ENCODE results near the gene ZRANB1. TPM values are rescaled to one million over a fixed set of nuclear protein-coding genes. Genes with fewer than 3 reads are reported as not detected.
A peak's percentile ranks its signal among the peaks of the same experiment; 100 is the strongest.

Gene ZRANB1
- total RNA-seq, 1 experiment from 2014 or later = 29.1 TPM

- no peak overlapping the region for H3K4me3 ChIP-seq
- H3K27me3 ChIP-seq = no peaks in the 10 kb centered on the region
- peak; percentile 28 to 42 for DNase-seq
- H3K9me3 ChIP-seq (replicated peaks) = no peaks in the 10 kb centered on the region
- H3K27ac ChIP-seq = no peak overlapping the region
- H3K36me3 ChIP-seq = peaks cover 4% of the 10 kb centered on the region
- H3K4me1 ChIP-seq = peaks cover 20% of the 10 kb centered on the region
These were observed 75.8 kb downstream of the ZRANB1 start for GRCh38 chr10:125017547-125018298.

DNA sequence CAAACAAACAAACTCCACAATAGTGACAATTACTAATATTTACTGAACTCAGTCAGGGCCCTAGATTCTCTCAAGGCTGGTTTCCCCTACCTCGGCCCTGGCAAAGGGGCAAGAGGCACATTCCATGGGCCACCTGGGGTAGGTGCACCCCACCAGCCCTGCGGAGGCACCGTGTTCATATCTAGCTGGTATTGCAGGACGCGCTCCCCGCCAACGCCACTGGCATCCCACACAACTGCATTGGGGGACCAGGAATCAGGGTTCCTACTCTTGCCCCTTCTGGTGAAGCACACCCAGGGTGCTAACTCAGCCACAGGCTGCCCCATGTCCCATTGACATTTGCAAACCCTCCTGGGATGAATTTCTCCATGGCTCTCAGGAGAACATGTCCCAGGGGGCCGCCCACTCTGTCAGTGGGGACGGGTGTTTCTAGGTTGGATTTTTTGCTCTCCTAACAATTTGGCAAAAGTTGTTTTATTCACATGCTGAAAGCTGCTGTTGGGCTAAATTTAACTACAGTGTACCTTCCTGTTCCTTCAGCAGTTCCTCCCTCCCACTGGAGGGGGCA, 76.7 kb downstream of the ZRANB1 start:
- H3K27ac ChIP-seq = no peak overlapping the region
- no peak for DNase-seq
- H3K4me1 ChIP-seq = peaks cover 24% of the 10 kb centered on the region
- peaks cover 4% of the 10 kb centered on the region for H3K36me3 ChIP-seq
- H3K27me3 ChIP-seq = no peaks in the 10 kb centered on the region
- no peak overlapping the region for H3K4me3 ChIP-seq
- H3K9me3 ChIP-seq (replicated peaks) = no peaks in the 10 kb centered on the region

- H3K27ac ChIP-seq = no peak overlapping the region
- H3K36me3 ChIP-seq = peaks cover 4% of the 10 kb centered on the region
- no peak for DNase-seq
- H3K4me1 ChIP-seq = peaks cover 32% of the 10 kb centered on the region
- H3K4me3 ChIP-seq = no peak overlapping the region
- no peaks in the 10 kb centered on the region for H3K9me3 ChIP-seq (replicated peaks)
- H3K27me3 ChIP-seq = no peaks in the 10 kb centered on the region
These were observed 78.5 kb downstream of the ZRANB1 start for GRCh38 chr10:125020386-125020785.

- H3K27ac ChIP-seq = no peak overlapping the region
- DNase-seq = no peak
- H3K4me1 ChIP-seq = peaks cover 33% of the 10 kb centered on the region
- no peaks in the 10 kb centered on the region for H3K27me3 ChIP-seq
- H3K4me3 ChIP-seq = no peak overlapping the region
- H3K36me3 ChIP-seq = peaks cover 4% of the 10 kb centered on the region
- H3K9me3 ChIP-seq (replicated peaks) = no peaks in the 10 kb centered on the region
These were observed 78.9 kb downstream of the ZRANB1 start for GRCh38 chr10:125020871-125021270.

- no peaks in the 10 kb centered on the region for H3K27me3 ChIP-seq
- no peak for DNase-seq
- H3K4me1 ChIP-seq = peaks cover 28% of the 10 kb centered on the region
- H3K27ac ChIP-seq = no peak overlapping the region
- H3K36me3 ChIP-seq = peaks cover 3% of the 10 kb centered on the region
- H3K9me3 ChIP-seq (replicated peaks) = no peaks in the 10 kb centered on the region
- no peak overlapping the region for H3K4me3 ChIP-seq
These were observed 79.9 kb downstream of the ZRANB1 start for GRCh38 chr10:125021686-125022344.

DNA sequence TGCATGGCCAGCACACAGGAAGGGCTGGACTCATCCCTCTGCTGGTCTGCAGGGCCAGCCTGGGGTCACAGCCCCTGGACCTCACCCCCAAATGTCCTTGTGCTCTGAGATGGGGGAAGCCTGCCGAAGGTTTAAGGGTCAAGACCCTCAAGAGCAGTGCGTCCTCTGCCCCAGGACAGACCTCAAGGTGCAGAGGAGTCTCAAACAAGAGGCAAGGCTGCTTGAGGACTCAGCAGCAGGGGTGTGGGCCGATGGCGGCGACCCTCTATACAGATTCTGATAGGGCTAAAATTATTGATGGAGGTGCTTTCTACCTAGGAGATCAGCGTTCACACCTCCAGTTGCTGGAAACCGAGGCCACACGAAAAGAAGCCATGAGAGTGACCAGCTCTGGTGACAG, 80.7 kb downstream of the ZRANB1 start:
- peaks cover 3% of the 10 kb centered on the region for H3K36me3 ChIP-seq
- H3K9me3 ChIP-seq (replicated peaks) = no peaks in the 10 kb centered on the region
- peak overlapping the region; percentile 43 for H3K4me3 ChIP-seq
- H3K4me1 ChIP-seq = peaks cover 25% of the 10 kb centered on the region
- no peak for DNase-seq
- H3K27me3 ChIP-seq = no peaks in the 10 kb centered on the region
- peak overlapping the region; percentile 75 for H3K27ac ChIP-seq

DNA sequence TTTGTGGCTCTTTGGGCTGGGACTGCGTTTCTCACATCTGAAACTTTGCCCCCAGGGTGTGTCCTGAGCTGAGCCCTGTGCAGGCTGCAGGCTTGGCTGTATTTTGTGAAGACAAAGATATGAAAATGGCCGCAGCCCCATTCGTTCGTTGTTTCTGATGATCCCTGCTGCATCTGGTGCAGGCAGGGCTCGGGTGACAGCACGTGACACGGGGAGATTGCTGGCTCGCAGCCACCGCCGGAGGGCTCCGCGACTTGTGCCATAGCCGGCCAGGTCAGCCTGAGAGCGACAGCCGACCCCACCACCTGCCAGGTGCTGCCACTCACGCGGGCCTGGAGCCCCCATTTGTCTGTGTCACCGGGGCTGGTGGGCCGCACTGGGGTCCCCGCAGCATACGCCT, 81.3 kb downstream of the ZRANB1 start:
- peak overlapping the region; percentile 43 for H3K4me3 ChIP-seq
- no peaks in the 10 kb centered on the region for H3K9me3 ChIP-seq (replicated peaks)
- H3K4me1 ChIP-seq = peaks cover 31% of the 10 kb centered on the region
- DNase-seq = peak; percentile 84
- peak overlapping the region; percentile 75 for H3K27ac ChIP-seq
- H3K27me3 ChIP-seq = no peaks in the 10 kb centered on the region
- H3K36me3 ChIP-seq = peaks cover 3% of the 10 kb centered on the region

- Histone ChIP-seq H3K27ac (peak overlapping the region; percentile 75), H3K4me3 (peak overlapping the region; percentile 43), H3K9me3 (replicated peaks) (no peaks in the 10 kb centered on the region), H3K27me3 (no peaks in the 10 kb centered on the region), H3K4me1 (peaks cover 38% of the 10 kb centered on the region), H3K36me3 (peaks cover 3% of the 10 kb centered on the region)
- peak; percentile 51 to 59 for DNase-seq
These were observed 82.1 kb downstream of the ZRANB1 start for GRCh38 chr10:125023862-125024496.

DNA sequence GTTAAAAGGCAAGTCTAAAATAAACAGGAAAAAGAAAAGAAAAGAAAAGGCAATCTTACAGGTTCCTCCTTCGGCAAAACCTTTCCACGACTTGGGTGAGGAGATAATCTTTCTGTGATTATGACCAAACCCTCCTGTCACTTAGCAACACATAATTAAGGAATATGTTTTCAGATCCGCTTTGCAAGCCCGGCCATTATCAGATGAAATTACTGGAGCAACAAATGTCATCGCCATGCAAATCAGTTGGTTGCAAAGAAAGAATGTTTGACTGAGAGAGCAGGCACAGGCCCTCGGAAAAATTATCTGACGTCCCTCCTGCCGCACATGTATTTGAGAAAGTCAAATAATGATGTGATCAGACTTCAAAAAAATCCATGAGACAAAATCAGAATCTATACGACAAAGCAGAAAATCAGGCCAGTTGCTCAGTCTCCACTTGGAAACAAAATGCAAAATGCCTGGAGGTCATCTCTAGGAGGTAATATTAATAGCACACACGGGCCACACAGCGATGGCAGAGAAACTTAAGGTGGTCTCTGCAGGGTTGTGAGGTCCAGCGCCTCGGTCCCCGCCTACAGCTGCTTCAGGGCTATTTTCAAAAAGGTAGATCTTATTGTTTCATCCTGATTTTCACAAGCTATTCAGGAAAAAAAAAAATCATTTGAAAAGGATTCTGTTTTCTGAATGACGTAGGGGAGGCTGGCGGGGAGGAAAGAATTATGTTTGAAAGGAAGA, 82.7 kb downstream of the ZRANB1 start:
- peaks cover 43% of the 10 kb centered on the region for H3K4me1 ChIP-seq
- peaks cover 3% of the 10 kb centered on the region for H3K36me3 ChIP-seq
- no peak for DNase-seq
- no peaks in the 10 kb centered on the region for H3K27me3 ChIP-seq
- no peaks in the 10 kb centered on the region for H3K9me3 ChIP-seq (replicated peaks)
- peak overlapping the region; percentile 43; the same call in 1 of the 2 replicates for H3K4me3 ChIP-seq
- H3K27ac ChIP-seq = no peak overlapping the region; the same call in 1 of the 2 replicates

DNA sequence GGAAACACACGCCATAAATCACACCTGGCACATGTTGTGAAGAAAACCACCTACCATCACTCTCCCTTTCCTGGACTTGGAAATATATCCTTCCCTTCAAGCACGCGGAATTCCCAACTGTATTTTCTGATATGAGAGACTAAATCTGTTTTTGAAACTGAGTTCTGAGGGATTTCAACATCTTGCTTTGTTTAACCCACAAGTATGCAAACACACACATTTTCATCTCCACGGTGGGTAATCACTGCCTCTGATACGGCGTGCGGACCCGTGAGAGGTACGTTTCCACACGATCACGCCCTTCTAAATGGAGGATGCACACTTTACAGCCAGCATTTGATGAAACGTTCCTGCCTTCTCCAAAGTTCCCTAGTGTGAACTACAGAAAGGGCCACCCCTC, 83.4 kb downstream of the ZRANB1 start:
- no peak overlapping the region for H3K4me3 ChIP-seq
- peaks cover 3% of the 10 kb centered on the region for H3K36me3 ChIP-seq
- no peak overlapping the region for H3K27ac ChIP-seq
- peaks cover 46% of the 10 kb centered on the region for H3K4me1 ChIP-seq
- no peak for DNase-seq
- H3K9me3 ChIP-seq (replicated peaks) = no peaks in the 10 kb centered on the region
- no peaks in the 10 kb centered on the region for H3K27me3 ChIP-seq

DNA sequence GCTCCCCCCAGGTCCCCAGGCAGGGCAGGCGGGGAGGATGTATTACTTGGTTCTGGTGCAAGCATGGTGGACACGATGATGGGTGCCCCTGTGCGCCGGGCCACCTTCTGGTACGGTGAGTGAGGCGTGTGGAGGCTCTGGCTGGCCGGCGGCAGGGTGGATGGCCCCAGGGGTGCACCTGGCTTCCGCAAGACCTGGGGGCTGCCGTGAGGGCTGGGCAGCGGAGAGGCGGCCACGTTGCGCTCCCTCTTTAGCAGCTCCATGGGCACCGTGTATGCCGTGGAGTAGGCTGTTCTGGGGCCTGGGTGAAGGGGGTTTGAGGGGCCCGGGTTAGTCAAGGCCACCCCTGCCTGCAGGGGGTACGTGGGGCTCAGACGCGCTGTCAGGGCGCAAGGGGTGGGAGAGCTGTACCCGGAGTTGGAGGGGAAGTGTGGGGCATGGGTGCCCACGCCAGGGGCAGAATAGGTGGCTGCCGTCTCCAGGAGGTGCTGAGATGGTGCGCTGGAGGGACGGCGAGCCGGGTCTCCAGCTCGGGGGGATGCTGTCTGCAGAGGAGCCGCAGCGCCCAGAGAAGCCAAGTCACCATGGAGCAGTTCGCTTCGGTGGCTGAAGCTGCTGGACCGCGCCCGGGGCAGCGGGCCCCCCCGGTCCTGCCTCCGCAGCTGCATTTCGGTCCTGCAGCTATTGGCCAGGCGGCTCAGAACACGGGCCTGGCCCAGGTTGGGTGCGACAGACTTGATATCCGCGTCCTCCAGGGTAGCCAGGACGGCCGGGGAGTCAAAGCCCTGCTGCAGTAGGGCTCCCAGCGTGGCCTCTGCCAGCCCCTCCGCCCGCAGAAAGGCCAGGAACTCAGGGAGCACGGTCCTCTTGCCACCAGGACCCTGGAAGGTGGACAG, 84.4 kb downstream of the ZRANB1 start:
- no peaks in the 10 kb centered on the region for H3K9me3 ChIP-seq (replicated peaks)
- DNase-seq = no peak
- no peak overlapping the region for H3K27ac ChIP-seq
- H3K27me3 ChIP-seq = no peaks in the 10 kb centered on the region
- no peak overlapping the region for H3K4me3 ChIP-seq
- H3K4me1 ChIP-seq = peaks cover 46% of the 10 kb centered on the region
- peaks cover under 1% of the 10 kb centered on the region for H3K36me3 ChIP-seq

DNA sequence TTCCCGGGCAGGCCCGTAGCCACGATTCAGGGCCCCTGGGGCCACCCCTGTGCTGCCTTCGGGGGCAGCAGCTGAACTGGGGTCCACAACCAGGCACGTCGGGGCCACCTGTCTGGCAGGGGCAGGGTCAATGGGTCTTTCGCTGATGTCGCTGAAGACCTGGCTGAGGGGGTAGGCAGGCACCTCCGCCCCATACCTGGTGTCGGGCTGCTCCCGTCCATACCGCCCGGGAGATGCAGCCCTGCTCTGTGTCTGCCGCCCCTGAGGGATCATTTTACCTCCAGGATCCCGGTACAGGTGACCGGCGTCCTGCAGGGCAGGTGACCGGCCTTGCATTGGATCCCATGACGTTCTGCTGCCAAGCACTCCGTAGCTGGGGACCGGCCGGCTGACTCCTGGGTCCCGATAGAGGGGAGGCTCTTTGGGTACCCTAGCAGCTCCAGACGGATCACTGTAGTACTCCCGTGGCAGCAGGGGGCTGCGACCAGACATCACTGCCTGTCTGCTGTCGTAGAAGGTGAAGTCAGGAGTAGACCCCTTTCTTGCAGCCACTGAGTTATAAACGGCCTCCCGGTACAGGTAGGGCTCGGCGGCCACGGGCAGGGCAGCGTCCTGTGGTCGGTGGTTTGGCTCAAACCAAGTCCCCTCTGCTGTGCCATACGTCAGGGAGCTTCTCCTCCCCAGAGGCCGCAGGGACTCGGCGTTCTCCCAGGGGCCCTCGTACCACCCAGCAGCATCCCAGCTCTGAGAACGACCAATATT, 85.2 kb downstream of the ZRANB1 start:
- Histone ChIP-seq H3K4me1 (peaks cover 44% of the 10 kb centered on the region), H3K36me3 (no peaks in the 10 kb centered on the region), H3K27ac (peak overlapping the region; percentile 78), H3K9me3 (replicated peaks) (no peaks in the 10 kb centered on the region), H3K27me3 (no peaks in the 10 kb centered on the region), H3K4me3 (no peak overlapping the region)
- no peak for DNase-seq
